Activated CD4-positive, alpha-beta T cell treated with anti-CD3 and anti-CD28 coated beads for 24 hours (primary cell): Measurements from ENCODE around the gene CHDH.

Experiments
- DNase-seq, 2 donors: peaks; one replicate each; pipeline ENCODE4 v3.0.0-alpha.2; 2020; ENCODE audit warnings: low read depth in 2 of 2

CHDH gene

DNA sequence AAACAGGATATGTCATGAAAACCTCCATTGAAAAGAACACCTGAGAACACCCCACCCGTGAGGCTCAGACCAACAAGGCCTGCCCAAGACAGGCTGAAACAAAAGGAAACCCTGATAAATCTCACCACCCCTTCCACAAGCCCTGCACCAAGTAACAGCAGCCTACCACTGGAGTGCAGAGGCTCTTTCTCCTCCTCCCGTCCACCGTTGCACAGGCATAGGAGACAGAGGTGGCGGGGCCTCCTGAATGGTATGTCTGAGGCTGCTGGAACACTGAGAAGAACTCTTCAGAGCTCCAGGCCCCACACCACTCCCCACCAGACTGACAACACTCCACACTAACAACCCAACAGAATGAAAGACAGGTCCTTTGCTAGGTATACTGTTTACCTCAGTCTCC is 21.4 kb downstream of the CHDH start:
- DNase-seq: no peak

DNA sequence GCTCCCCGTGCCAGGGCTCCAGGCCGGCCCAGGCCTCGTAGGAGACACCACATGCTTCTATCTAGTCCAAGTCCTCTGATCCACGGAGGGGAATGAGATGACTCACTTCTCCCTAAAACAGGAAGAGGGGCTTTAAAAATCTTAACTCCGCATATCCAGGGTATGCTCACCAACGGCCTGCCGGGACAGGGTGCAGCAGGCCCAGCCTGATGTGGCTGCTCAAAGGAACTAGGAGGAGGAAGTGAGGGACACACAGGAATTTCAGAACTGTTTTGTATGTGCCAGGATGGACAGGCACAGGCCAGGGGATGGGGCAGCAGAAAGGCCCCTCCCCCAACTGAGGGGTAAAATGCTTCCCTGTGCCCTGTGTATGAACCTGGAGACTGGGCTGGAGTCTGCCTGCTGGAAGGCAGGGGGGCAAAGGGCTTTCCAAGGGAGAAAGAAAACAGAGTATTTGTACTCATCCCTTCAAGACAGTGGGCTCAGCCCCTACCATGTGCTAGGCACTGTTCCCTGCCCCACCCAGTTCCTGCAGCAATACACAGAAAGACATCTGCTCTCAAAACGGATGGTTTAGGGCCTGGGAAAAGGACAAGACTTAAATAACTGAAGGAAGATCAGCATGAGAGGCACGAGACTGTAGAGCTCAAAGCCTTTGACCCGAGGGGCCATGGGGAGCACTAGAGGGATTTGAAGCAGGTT is 22.1 kb downstream of the CHDH start:
- DNase-seq: no peak

DNA sequence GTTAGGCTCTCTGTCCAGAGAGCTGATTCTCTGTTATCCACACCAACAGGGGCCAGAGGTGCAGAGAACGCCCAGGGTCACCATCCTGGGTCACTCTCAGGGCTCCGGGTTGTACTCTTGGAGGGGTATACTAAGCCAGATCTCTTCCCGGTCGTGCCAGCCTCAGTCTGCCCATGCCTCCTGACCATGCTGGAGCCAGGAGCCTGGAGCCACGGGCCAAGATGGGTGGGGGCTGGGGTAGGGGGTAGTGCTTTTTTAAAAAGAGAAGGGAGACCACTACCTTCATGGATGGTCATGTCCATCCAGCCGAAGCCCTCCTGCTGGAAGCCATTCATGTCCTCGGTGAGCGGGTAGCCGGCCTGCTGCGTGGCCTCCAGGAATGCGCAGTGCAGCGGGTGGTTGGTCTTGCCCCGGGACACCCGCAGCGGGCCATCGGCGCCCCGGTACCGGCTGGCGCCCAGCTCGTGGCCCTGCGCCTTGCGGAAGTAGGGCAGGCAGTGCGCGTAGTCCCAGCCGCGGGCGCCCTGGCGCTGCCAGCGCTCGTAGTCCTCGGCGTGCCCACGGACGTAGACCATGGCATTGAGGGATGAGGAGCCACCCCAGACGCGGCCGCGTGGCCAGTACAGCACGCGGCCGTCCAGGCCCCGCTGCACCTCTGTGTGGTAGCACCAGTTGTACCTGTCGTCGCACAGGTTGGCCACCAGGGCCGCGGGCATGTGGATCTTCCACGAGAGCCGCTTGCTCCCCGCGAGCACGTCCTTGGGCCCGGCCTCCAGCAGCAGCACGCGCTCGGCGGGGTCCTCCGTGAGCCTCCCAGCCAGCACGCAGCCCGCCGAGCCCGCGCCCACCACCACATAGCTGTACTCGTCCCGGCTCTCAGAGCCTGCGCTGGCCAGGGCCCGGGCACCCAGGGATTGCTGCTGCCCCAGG is 22.9 kb downstream of the CHDH start:
- DNase-seq: no peak

DNA sequence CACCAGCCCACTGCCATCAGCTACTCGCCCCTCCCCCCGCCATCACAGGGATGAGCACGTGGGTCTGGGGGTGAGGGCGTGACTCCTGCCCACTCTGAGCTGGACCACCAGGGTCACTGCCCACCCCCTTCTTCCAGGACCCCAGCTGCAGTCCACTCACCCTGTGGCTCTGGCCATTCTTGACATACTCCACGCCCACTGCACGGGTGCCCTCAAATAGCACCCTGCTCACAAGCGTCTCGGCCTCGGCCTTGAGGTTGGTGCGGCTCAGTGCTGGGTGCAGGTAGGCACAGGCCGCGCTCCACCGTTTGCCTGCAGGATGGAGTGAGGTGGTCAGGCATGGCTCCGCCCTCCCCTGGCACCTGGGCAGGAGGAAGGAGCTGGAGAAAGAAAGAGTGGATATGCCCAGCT is 23.9 kb downstream of the CHDH start:
- no peak for DNase-seq

DNA sequence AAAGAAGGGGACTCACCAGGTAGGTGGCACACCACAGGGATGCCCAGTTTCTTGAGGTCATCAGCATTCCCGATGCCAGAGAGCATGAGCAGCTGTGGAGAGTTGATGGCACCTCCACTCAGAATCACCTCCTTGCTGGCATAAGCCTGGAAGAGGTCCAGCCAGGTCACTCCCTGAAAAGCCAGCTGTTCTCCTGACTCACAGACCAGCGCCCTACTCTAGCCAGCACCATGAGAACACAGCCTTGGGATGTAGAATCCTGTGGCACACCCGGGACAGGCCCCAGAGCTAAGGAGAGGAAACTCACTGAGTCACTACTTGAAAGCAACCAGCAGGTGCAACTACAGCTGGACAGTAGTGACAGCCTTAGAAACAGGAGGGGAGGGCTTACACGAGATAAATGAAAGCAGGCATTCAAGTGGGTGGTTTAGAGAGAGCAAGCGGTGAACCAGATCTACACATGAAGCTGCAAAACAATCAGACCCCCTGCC is 24.5 kb downstream of the CHDH start:
- DNase-seq: no peak

DNA sequence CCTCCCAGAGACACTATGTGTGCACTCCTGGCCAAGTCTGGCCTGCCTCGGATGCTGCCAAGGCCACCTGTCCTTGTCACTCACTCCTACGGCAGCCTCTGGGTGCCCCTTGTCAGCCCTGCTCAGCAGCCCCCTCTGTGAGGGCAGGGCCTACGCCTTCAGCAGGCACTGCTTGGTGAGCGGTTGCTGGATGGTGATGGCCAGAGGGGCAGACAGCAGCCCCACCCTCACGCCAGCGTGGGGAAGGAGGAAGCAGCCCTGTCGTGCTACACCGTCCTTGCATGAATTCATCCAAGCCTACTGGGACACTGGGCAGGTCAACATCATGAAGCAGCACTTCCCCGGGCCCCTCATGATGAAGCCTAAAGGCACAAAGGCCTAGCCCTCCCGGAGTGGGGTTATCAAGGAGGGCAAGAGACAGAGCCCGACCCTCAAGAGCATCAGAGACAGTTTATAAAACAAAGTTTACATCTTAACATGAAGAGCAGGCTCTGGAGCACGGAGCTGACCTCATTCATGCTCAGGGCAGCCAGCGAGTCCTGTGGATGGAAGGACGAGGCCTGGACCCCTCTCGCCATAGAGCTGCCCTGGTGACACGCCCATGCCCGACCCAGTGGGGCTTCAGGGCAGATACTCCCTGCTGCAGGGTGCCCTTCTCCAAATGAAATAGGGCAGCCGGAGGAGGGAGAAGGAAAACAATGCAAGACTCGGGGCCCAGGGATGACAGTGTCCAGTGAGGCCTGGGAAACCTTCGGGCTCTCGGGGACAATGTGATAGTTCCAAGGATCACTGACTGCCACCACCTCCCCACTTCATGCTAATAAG is 25.3 kb downstream of the CHDH start:
- no peak for DNase-seq

DNA sequence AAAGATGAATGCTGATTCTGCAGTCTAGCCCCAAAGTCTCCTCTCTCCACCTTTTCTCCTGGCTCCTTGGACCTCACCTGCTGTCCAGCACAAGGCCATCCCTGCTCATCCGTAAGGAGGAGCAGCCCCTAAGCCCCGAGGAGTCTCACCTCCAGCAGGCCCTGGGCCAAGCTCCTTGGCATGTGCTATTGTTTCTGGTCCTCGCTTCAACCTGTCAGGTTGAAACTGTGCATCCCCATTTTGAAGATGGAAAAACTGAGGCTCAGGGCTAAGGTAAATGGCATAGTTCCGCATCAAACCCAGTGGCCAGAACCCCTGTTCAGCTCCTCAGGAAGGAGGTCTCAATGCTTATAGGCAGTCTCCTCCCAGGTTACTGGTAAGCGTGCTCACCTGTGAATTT is 26.1 kb downstream of the CHDH start:
- no peak for DNase-seq

DNA sequence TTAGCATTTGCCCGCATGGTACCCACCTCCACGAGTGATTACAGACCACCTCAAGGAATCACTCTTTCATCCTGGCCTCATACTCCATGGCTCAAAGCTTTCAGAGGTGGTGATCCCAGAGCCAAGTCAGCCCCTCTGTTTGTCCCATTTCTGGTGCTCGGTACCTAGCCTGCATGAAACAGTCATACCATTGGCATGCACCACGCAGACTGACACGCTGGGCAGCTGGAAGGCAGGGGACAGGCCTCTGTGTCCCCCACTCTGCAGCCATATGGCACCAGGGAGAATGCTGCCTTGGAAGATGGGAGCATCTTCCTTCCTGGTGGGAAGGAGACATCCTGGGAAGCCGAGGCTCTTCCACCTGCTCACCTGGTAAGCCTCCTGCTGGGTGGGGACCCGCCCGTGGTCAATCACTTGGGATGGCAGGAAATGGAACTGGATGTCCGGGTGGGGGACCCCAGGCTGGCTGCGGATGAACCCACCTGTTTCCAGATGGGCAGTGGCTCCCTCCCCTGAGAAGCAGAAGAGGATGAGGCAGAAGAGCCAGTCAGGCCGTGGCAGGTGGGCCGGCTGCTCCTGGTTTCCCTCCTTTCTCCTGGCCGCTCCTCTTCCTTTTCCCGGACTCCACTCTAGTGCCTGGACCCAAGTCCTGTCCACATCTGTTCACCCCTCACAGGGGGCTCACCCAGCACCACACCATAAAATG is 26.9 kb downstream of the CHDH start:
- DNase-seq: no peak

DNA sequence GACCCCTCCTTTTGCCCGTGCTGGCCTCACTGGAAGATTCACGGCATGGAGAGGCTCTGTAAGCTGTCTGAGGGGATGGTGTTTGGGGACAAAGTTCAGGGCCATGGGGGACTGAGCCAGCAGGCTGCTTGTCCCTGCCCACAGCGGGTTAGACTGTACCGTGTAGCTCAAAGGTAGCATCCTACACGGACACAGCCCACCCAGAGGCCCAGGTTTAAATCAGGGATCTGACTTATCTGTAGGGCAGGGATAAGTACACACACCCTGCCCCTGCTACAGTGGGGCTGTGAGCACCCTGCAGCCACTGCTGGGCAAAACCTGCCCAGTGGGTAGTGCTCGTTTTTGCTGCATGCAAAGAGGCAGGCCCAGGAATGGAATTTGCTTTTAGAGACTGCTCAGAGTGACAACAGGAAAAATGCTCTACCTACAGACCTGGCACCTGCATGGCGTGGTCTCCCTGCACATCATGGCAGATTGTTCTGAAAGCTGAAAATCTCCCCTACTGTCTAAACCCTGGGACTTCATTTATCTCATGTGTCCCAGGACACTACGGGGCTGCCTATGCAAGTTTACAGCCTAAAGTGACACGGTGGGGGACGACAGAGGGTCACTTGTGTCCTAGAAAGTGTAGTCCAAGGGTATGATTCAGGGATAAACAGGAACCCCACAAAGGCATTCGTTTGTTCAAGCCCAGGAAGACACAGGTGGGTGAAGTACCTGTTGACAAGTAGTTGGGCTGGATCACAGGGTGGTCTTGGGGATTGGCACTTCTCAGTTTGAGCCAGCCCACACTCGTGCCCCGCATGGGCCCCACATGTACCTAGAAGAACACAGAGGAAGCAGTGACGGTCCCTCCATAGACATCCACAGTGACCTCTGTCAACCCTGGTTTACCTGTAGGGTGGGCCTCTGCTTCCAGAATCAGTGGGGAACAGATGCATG is 27.7 kb downstream of the CHDH start:
- DNase-seq: no peak

DNA sequence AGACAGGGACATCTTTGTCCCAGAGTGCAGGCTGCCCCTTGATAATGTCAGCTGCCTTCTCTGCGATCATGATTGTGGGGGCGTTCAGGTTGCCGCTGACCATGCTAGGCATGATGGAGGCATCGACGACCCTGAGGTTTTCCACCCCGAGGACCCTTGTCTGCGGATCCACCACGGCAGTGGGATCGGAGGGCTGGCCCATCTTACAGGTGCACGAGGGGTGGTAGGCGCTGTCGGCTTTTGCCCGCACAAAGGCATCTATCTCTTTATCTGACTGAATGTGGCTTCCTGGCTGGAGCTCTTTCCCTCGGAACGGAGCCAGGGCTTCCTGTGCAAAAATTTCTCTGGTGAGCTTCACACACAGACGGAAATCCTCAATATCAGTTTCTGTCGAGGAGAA is 28.4 kb downstream of the CHDH start:
- no peak for DNase-seq

DNA sequence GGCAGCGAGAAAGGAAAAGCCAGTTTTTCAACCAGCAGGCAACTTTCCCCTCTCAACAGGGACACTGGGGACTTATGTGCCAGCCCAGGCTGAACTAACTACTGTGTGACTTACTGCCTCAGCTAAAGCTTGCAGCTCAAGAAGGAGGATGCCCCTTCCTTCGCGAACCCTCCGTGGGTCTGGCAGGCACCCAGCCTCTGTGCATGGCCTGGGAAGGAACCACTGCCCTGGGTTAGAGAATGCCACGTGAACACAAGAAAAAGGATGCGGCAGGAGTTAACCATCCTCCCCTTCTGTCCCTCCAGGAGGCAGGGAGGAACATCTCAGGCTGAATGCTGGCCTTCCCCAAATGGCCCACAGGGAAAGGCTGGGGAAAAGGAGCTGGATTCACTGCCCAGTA is 29.0 kb downstream of the CHDH start:
- DNase-seq: no peak

DNA sequence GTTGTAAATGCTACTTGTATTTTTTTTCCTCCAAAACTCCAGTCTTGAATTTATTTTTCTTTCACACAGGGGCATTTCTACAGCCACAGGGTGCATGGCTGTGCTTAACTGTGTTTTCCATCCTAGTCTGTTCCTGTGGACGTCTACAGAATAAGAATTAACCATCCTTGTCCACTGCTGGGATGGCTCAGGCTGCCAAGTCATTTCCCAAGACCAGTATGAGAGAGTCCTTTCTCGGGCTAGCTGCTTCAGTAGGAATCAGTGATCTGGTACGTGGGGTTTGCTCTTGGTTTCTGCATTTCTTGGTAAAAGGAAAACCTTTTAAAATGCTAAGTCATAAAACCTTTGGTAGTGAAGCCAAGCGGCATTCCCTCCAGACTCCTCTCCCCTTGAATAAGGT is 29.8 kb downstream of the CHDH start:
- DNase-seq: no peak

DNA sequence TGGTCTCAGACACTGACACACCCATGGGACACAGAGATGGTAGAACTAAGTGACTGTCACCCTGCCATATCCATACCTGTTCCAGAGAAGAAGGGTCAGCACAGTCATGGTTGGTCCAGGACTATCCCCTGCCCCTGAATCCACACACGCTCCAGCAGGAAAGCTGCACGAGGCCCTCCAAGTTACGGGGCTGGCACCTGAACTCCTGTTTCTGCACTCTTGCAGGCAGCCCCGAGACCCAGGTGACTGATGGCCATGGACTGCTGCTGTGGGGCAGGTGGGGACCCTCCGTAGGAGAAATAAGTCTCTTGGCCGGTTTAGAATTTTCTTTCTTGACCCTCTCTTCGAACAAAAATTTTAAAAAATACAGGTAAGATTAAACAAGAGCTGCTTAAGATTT is 30.6 kb downstream of the CHDH start:
- no peak for DNase-seq

DNA sequence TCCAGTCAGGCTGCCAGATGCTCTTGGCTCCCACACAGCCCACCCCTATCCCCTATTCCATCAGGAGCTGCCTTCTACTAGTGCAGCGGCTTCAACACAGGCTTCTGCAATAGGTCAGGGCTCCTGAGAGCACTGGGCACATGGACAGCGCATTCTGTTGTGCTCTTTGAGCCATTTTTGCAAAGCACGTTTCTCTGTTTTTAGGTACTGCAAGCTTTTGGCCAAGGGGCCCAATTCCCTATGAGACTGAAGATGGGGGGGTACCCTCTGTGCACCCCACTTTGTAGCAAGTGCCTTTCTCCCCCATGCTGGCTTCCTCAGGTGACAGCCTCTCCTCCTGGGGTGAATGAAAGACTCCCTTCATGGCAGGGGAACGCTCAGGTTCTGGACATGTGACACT is 31.2 kb downstream of the CHDH start:
- no peak for DNase-seq

DNA sequence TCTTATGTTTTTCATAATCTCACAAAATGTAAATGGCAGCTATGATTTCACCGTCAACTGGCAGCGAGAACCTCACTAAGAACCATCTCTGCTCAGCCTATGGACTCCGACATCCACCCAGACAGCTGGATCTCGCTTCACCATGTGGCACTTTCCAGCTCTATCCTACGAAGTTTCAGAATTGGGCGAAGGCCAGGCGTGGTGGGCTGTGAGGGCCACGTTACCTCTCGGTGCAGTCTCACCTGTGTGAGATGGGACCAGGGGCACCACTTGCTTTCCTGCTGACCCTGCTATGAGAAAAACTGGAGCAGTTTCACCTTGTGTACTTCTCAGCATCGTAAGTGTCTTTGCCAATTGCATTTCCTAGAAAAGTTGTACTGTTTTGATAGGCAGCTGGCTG is 32.3 kb downstream of the CHDH start:
- DNase-seq: no peak

DNA sequence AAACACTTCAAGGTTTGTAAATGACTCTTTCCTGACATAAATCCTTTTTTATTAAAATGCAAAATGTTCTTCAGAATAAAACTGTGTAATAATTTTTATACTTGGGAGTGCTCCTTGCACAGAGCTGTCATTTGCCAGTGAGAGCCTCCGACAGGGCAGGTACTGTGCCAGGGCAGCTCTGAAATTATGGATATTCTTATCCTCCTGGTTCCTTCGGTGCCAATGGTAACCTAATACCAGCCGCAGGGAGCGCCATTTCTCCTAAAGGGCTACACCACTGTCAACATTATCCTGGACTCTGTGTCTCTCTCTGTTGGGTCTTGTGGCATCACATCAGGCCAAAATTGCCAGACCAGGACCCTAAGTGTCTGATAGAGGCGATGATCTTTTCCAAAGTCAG is 33.0 kb downstream of the CHDH start:
- DNase-seq: no peak

DNA sequence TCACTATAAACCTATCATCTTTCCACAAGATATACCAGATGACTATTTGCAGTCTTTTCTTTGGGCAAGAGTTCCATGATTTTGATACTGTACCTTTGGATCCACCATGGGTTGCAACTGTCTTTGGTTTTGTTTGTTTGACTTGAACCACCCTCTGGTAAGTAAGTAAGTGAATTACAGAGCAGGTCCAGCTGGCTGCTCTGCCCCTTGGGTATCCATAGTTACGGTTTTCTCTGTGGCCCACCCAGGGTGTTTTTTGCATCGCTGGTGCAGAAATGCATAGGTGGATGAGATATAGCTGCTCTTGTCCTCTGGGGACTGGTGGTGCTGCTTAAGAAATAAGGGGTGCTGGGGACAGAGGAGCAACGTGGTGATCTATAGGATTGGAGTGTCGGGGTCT is 33.8 kb downstream of the CHDH start:
- DNase-seq: no peak

DNA sequence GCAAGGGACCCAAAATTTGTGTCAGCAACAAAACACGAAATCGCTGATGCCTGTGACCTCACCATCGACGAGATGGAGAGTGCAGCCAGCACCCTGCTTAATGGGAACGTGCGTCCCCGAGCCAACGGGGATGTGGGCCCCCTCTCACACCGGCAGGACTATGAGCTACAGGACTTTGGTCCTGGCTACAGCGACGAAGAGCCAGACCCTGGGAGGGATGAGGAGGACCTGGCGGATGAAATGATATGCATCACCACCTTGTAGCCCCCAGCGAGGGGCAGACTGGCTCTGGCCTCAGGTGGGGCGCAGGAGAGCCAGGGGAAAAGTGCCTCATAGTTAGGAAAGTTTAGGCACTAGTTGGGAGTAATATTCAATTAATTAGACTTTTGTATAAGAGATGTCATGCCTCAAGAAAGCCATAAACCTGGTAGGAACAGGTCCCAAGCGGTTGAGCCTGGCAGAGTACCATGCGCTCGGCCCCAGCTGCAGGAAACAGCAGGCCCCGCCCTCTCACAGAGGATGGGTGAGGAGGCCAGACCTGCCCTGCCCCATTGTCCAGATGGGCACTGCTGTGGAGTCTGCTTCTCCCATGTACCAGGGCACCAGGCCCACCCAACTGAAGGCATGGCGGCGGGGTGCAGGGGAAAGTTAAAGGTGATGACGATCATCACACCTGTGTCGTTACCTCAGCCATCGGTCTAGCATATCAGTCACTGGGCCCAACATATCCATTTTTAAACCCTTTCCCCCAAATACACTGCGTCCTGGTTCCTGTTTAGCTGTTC is 34.9 kb downstream of the CHDH start:
- no peak for DNase-seq

DNA sequence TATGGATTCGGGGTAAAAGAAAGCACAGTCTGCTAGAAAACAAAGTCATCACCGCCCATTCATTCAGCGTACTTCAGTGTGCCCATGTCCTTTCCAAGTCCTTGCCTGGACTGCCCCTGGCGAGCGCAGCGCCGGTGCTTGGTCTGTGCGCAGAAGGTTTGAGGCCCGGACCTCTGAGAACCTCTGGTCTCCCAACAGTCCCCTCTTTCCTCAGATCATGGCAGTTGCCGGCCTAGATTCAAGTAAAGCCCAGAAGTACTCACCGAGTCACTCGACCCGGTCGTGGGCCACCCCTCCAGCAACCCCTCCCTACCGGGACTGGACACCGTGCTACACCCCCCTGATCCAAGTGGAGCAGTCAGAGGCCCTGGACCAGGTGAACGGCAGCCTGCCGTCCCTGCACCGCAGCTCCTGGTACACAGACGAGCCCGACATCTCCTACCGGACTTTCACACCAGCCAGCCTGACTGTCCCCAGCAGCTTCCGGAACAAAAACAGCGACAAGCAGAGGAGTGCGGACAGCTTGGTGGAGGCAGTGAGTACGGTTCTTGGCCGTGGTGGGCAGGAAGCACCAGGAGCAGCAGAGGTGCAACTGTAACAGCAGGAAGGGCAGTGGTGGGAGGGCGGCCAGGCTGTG is 36.3 kb downstream of the CHDH start:
- no peak for DNase-seq
